NK-92 (cell line): ENCODE results near the gene SDK1.

Experiments used
- DNase-seq: peaks from one replicate; lab custom pipeline; 2025; ENCODE audit not compliant: unreplicated experiment; lab: John Stamatoyannopoulos, UW

The SDK1 gene

DNA sequence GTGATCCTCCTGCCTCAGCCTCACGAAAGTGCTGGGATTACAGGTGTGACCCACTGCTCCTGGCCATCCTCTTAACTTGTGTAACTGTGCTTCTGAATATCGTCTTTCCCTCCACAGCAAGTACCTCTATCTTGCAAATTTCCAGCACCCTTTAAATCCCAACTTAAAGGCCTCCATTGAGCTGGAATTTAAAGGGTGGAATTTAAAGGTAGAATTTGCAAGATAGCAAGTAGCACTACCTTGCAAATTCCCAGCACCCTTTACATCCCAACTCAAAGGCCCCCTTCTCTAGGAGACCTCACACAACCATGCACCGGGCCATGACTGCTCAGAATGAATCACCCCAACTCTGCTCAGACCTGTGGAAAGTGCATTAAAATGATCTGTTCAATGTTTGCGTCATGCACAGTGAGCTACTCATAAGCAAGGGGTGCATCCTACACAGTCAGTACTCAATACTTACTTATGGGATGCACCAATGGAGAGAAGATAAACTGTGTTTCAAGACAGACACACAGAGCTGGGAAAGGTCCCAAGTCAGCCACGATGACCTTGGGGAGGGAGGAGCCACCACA is 17.8 kb upstream of the SDK1 start:
- no peak for DNase-seq

DNA sequence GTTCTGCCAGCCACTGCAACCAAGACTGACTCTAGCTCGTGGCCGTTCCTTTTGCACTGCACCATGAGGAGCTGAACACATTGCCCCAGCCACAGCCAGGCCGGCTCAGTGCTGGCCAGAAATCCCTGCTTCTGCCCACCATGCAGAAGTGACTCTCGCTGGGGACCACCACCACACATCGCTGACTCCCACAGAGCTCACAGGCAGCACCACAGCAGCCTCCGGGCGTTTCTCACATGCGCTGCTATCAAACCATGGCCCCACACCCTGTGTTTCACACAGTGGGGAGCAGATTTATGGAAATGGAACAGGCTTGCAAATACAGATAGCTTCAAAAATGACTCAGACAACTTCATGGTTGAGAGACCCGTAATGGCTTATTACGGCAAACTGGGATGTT is 15.4 kb upstream of the SDK1 start:
- no peak for DNase-seq

DNA sequence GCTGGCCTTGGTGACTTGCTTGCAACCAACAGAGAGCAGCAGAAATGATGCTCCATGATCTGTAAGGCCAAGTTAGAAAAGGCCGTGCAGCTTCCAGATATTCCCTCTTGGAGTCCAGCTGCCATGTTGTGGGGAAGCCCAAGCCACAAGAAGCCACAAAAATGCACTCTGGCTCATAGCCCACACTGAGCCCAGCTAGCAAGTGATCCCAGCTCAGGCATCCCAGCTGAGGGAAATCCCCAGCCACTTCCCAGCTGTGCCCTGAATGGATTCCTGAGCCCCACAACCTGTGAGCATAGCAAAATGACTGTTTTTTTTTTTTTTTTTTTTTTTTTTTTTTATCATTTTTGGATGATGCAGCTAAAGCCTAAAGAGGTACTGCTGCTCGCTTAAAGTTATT is 11.1 kb upstream of the SDK1 start:
- DNase-seq = no peak

DNA sequence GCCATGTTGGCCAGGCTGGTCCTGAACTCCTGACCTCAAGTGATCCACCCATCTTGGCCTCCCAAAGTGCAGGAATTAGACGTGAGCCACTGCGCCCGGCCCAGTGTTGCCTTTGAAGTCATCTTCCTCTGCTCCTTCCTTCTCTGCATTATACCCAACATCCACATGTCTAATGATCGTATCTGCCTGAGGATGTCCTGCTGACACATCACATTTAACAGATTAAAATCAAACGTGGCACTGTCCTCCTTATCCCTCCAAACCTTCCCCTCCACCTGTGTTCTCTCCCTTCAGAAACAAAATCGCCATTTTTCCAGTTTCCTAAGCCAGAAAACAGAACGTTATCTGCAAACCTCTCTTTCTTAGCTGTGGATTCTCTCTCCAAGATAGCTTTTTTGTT is 8.4 kb upstream of the SDK1 start:
- no peak for DNase-seq

DNA sequence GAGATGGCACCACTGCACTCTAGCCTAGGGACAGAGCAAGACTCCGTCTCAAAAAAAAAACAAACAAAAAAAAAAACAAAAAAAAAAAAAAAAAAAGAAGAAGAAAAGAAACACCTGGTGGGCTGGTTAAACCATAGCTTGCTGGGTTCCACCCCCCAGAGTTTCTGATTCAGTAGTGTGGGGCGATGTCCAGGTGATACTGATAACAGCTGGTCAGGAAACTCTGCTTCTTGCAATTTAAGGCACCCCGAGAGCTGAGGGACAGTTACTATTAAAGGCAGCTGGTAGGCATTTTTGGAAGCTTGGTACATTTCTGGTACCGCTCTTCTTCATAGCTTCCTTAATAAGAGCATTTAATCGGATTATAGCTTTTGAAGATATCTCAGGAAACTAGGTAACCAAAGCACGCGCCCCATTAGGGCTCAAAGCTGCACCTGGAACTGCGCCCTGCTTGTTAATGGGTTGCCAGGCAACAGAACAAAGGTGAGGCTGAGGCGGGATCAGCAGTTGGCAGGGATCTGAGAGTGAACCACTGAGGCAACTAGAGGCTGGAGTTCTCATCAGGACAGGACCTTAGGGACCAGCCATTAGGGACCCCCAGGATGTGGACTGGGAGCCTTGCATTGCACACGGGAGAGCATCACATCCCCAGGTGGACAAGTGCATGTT is 6.5 kb upstream of the SDK1 start:
- no peak for DNase-seq

DNA sequence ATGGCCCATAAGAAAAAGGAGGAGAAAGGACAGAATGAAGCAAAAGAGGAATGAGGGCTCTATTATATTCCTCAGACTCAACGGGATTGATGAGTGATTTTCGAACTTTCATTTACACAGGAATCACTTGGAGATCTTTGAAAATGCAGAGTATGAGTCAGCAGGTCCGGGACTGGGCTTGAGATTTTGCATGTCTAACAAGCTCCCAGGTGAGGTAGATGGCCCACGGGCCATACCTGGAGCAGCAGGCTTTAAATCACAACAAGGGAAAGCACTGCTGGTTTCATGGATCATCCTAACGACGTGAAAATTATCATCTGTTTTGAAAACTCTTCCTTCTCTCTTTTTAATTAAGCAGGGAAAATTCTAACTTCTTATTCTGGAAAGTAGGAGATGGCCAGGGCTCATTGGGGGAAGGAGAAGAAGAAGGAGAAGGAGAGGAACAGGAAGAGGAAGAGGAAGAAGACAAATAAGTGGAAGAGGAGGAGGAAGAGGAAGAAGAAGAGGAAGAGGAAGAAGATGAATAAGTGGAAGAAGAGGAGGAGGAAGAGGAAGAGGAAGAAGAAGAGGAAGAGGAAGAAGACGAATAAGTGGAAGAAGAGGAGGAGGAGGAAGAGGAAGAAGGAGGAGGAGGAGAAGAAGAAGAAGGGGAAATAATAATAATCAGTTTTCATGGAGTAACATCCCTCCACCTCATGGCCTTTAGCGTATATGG is 3.8 kb upstream of the SDK1 start:
- DNase-seq = no peak

DNA sequence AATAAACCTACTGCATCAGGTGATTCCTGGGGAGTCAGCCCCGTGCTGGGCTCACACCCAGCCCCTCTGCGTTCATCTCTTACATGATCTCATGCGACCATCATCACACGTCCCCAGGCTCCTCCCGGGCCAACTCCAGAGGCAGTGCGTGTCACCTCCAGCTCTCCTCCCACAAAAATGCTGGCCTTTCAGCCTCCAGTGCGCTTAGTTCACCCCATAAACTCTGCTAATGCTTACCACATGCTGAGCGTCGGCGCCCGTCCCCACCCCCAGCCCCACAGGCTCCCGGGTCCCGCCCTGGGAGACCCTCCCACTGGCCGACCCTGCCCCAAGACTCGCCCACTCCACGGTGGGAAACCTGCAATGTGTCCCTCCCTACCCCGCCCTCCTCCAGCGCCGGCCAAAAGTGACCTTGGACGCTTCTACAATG is 816 bp upstream of the SDK1 start:
- DNase-seq = no peak

DNA sequence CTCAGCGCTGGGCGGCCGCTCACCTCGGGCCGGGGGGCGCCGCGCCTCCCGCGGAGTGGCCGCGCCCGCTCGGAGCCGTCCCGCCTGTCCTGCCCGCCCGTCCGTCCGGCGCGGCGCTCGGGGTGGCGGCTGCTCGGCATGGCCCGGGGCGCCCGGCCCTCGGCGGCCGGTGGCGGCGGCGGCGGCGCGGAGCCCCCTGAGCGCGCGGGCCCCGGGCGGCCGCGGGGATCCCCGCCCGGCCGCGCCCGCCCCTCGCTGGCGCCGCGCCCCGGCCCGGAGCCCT is 338 bp downstream of the SDK1 start:
- no peak for DNase-seq

DNA sequence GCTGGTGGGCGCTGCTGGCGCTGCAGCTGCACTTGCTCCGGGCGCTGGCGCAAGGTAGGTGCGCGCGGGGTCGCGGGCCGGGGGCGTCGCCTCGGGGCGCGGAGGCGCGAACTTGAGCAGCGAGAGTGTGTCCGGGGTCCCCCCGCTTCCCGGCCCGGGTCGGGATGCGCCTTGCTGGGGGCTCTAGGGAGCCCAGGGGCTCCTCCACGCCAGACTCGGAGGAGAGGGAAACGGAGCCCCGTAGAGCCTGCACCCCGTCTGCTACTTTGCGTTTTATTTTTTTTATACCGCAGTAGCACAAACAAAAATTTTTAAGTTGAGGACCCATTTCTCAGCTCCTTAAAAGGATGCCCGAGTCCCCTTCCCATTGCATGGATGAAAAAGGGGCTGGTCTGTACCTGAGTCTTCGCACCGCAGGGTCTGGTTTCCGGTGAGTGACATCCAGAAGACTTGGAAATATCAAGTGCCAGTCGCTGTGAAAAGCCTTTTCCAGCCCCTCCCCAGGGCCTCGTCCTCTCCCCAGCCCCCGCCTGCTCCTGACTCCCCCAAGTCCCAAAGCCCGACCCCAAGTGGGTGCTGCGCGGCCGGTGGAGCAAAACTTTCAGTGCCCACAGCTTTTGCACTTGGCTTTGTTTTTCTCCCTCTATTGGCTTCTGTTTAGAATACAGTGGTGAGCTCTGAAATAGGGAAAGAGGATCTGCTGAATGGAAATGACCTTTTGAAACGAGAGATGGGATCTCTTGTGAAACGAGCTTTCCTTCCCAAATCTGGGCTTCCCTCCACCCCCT is 973 bp downstream of the SDK1 start:
- DNase-seq = no peak

DNA sequence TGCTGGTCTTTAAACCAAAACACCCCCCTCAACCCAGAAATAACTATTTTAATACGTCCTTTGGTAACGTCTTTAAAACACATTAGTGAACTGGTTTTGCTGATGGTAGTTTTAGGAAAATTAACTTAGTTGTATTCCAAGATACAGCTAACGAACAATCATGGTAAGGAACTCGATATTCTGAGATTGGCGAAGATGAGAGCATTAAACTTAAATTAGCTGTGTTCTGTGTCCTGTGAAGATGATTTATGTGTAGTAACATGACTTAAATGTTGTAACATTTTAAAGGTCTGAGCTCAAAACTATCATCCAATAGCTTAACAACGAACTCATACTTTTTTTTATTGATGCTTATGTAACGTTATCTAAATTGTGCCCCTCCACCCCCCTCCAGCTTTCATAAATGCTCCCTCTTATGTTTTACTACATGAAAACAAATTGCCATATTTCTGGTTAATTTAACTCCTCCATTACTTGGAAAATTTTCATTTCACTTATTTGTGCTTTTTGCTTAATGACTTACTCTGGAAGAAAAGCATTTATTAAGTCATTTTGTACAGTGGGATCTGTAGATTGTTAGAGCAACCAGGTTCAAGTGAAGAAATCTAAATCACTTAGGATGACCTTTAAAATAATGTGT is 1.7 kb downstream of the SDK1 start:
- no peak for DNase-seq

DNA sequence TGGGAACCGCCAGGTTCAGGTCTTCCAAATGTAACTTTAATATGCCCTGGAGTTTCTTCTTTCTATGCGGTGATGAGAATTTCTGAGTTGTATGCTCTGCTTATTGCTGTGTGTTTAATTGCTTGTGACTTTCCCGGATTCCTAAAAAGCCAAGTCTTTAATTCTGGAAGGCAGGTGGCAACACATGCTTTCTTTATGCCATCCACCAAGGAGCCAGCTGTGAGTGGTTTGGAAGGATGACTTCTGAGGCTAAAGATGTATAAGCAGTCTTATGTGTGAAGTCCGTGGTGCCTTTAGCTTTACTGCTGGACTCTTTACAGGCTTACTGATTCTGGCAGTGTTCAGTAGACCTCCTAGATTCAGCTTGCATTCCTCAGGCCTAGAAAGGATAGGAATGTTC is 3.1 kb downstream of the SDK1 start:
- DNase-seq = no peak

DNA sequence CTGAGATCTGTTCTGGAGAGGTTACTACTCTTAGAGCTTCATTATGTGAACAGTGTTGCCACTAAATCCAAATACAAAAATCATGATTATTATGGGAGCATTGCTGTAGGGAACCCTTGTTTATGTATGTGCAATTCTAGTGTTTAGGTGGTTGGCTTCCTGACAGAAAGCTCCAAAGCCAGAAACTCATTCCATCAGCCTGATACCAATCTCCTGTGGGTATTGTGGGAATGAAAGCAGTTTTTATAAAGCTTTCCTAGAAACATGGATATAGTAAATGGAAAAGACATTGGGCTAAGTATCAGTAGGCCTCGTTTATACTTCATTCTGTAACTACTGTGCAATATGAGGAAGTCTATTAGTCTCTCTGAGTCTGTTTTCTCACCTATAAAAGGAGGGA is 6.4 kb downstream of the SDK1 start:
- DNase-seq = no peak

DNA sequence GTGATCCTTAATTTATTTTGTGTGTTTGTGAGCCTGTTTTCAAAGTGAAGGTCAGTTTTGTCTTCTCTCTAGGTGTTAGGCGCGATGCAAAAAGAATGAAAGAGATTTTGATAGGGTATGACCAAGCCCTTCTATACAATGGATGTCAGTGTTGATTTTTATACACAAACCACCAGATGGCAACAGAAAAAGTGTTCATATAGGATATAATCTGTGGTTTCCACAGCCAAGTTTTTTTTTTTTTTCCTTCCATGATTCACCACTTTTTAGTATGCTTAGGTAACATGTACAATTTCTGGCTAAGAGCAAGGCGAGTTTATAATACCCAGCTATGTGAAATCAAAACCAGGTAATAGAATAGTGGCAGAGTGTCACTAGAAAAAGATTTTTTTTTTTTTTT is 8.1 kb downstream of the SDK1 start:
- DNase-seq = no peak

DNA sequence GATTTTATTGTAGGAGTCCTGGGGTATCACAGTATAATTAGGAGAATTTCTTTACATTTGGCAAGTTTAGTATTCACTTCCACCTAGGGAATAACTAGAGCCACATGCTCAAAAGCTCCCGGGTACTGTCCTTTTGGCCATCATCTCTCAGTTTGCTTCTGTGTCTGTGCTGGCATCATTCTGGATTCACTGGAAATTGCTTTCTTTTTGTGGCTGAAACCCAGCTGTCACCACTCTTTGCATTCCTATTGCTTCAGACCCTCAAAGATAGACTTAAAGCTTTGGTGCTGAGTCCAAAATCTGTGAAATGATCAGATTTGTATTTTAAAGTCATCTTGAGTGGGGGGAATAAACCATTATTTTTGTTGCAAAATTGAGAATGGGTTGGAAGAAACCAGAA is 8.9 kb downstream of the SDK1 start:
- no peak for DNase-seq

DNA sequence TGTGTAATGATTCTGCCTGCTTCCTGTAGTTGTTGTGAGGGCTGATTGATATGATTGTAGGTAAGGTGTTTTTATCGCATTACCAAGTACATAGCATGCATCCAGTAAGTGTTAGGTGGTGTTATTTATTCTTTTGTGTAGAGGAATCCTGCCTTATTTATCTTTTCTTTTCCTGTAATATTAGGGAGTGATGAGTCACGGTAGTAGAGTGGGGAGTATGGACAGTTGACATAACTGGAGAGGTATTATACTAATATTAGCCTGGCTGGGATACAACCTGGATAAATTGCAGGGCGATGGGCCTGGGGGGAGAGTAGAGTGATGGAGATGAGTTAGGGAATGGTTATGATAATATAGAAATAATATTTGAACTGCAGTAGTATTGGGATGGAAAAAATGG is 9.8 kb downstream of the SDK1 start:
- no peak for DNase-seq

DNA sequence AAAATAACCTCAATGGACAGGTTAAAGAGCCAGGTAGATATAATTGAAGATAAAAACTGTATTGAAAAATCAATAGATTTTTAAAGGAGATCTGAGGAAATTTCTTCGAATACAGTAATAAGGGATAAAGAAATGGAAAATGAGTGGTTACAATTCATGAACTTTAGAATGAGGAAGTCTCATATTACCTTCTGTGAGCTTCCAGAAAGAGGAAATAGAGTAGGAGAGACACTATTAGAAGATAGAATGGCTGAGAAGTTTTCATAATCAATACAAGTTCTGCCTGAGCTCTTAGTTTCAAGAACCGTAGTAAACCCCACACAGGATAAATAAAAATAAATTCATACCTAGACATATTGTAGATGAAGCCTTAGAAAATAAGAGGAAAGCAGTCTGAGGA is 11.5 kb downstream of the SDK1 start:
- DNase-seq = no peak

DNA sequence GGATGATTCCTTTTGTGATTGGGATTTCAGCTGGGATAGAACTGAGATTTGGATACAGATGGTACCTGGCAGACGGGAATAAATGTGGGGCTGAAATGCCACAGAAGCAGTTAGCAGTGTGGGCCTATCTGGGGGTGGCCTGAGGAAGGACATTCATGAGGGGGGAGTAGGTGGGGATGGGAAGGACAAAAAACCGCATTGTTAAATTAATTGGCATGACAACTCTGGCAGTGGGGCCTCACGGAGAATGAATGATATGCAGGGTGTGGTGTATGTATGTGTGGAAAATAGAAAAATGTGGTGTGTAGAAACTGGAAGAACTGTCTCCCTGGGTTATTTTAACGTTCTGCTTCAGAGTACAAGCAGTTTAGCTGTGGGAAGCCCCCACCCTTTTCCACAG is 17.8 kb downstream of the SDK1 start:
- DNase-seq = no peak

DNA sequence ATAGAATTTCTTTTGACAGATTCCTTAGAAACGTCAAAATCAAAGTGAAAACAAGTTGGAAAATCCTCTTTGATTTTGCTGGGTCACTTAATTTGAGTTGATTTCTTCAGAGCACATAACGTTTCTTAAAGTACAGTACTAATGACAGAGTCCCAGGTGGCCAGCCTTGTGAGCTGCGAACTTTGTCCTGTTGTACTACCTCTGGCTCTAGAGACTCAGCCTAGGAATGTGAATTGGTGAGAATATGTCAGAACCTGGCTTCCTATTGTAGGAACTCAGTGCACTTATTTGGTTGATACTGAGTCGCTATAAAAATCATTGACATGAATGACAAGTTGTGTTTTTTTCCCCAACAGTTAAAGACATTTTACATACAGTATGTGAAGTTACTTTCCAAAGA is 20.2 kb downstream of the SDK1 start:
- DNase-seq = no peak

DNA sequence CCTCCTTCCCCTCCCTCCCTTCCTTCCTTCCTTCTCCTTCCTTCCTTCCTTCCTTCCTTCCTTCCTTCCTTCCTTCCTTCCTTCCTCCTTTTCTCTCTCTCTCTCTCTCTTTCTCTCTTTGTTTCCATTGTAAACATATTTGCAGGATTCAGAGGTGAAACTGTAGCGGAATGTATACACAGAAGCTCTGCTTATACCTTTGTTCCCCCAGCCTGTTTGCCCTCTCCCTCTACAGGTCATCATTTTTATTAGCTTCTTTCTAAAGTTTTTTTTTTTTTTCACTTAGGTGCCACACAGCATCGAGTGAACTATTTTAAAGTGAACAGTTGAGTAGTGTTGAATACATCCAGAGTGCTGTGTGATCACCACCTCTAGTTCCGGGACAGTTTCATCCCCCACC is 20.7 kb downstream of the SDK1 start:
- no peak for DNase-seq

DNA sequence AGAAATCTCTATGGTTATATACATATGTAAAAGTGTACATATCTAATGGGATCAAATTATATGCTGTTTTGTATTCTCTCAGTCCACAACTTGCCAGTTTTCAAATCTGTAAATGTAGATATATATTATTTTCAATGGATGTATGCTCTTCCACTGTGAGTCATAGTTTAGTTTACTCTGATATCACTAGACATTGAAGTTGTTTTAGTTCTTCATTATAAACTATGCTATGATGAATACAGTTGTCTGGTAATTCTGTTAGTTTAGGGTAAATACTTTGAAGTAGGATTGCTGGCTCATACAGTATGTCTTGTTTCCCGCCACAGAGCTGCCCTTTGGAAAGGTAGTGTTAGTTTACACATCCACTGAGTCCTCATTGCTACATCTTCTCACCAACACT is 25.2 kb downstream of the SDK1 start:
- DNase-seq = no peak

DNA sequence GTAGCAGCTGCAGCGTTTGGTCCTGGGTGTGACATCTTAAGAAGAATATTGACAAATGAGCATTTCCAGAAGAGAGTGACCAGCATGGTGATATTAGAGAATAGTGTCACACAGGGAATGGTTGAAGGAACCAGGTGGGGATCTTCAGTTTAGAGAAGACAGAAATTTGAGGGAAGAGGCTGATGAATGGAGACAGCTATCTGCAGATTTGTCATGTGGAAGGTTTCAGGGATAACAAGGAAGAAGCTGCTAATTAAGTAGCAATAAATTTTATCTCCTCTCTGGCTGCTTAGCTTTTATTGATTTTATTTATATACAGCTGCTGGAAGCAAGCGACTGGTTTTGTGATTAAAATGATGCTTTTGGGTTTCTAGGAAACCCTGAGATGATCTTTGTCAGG is 26.0 kb downstream of the SDK1 start:
- DNase-seq = no peak

DNA sequence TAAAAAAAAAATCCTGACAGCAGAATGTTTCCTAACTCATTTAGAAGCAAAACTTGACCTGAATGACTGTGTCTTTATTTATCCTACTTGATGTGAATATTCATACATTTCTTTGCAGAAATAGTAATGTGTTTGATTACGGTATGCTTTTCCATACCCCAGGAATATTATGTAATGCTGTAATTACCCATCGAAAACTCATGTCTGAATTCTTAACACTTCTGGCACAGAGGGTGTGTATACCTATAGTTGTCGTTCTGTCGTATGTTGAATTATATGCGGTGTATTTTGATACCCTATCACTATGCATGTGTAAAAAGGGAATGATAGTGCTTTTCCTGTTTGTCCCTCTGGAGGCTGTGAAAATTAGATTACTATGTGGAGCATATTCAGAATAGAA is 26.6 kb downstream of the SDK1 start:
- no peak for DNase-seq
